NCI-H2081 (cell line): Measurements from ENCODE around the gene ACLY.
A peak's percentile ranks its signal among the peaks of the same experiment; 100 is the strongest.
"Not testable (repeated sequence)": the region's sequence is repeated elsewhere in the genome, so short reads cannot be mapped to it uniquely, and the experiment has no call there.

Experiments
- DNase-seq, 2 experiments: peaks; one replicate each; lab custom pipeline; 2025; lab: John Stamatoyannopoulos, UW

ACLY gene

GRCh38 chr17:41910701-41911391 is 7.9 kb downstream of the ACLY start:
- no peak for DNase-seq

- DNase-seq, result no peak
Observed at GRCh38 chr17:41909088-41909487, 9.7 kb downstream of the ACLY start.

DNA sequence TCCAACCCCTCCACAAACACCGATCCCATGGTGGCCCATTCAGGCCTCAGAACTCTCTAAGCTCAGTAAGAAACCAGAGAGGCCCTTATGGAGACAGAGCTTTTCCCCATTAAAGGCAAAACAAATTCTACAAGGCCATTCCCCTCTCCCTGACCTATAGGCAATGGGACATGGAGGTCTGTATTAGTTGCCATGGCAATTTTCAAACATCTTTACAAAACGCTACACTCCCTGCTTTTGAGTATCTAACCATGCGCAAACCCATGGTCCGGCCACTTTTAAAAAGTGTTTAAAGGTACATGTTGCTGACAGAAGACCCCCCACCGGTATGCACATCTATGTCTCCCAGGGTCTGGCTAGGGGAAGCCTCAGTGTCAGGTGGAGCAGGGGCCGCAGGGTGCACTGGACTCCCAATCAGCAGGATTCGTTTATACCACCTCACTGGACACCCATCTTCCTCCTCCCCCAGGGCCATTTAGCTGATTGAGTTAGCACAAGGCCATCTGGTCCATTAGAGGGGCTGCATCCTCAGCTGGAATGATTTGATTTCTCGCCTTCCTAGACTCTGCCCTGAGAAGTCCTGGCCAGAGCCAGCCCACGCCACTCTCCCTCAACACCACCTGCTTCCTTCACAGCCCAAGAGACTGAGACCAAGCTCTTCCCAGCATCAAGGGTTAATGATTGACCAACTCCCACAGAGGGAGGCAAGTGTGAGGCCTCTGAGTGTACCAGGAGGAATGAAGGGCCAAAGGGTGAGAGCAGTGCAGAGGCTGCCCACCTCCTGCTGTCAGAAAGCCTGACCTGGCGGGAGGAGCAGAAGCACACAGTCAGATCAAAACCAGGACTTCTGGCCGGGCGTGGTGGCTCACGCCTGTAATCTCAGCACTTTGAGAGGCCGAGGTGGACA is 10.9 kb downstream of the ACLY start:
- no peak for DNase-seq

DNA sequence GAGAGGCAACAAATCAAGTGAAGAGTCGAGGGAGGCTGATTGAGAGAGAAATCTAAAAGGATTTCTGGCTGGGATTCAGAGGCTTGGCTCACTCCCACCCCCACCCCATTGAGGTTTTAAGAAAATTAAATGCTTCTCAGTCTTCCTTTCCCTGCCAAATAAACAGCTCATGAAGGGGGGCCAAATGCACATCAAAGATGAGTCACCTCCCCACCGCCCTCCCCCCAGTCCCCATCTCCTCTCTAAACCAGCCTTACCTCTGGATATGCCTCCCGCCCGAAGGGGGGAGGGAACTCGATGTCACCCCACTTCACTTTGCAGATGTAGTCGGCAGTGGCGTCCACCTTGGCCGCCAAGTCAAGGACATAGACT is 11.6 kb downstream of the ACLY start:
- DNase-seq, result no peak

- DNase-seq, result no peak
Observed at GRCh38 chr17:41906465-41907184, 12.1 kb downstream of the ACLY start.

GRCh38 chr17:41905172-41905571 is 13.6 kb downstream of the ACLY start:
- no peak for DNase-seq

DNA sequence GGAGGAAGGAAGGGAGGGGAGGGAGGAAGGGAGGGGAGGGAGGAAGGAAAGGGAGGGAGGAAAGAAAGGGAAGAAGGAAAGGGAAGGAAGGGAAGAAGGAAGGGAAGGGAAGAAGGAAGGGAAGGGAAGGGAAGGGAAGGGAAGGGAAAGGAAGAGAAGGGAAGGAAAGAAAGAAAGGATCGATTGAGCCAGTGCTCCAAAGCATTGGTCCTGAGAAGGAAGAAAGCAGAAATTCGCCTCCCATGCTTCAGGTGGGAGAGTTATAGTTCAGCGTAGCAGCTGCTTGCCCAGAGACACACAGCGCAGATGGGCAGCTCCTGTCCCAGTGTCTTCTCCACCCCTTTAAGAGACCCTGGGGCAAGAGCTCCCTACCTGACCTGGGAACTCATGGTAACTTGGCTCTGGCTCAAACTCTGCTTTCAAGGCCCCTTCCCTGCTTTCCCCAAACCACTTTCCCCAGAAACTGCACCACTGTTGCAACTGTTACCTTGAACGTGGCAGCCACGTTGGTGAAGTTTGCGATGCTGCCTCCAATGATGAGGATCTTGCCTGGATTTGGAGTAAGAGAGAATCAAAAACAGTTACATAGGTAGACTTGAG is 14.4 kb downstream of the ACLY start:
- DNase-seq, result no peak

- DNase-seq, result no peak
Observed at GRCh38 chr17:41901646-41902045, 17.1 kb downstream of the ACLY start.

- DNase-seq, result no peak
Observed at GRCh38 chr17:41896726-41897125, 22.0 kb downstream of the ACLY start.

GRCh38 chr17:41895617-41896016 is 23.1 kb downstream of the ACLY start:
- DNase-seq, result no peak

DNA sequence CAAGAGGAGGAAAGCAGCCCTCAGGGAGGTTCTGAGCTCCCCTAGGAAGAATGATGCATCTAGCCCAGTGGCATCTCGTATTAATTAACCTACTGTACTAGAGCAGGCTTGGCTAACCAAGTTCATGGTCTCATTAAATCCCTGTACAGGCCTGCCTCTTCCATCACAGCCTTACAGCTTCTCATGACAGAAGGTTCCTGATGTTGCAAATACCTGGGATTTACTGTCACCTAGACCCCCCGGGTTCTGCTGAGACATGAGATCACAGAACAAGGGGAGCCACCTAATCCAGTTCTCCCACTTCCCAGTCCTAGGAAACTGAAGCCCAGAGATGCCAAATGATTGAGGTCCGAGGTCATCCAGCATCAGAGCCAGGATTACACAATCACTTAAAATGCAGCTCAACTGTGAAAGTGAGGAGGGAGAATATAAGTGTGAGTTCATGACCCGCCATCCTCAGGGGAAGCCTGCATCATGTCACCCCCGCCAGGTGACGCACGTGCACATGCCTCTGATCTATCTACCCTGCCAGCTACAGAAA is 23.9 kb downstream of the ACLY start:
- DNase-seq, result no peak

- no peak for DNase-seq
Observed at GRCh38 chr17:41893384-41893783, 25.4 kb downstream of the ACLY start.

DNA sequence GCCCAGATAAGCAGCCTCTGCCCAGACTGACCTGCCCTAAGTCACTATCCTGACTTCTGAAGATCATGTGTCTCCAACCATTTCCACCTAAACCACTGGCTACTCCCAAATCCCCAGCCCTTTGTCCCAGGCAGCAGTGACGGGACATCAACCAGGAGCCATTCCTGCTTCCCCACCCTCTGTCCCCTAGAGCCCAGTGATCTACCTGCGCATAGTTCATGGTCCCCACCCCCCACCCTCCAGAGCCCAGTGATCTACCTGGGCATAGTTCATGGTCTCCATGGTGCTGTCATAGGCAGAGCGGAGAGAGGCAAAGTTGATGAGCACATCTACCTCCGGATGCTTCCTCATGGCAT is 26.8 kb downstream of the ACLY start:
- DNase-seq, result no peak

- no peak for DNase-seq
Observed at GRCh38 chr17:41891135-41892020, 27.4 kb downstream of the ACLY start.

DNA sequence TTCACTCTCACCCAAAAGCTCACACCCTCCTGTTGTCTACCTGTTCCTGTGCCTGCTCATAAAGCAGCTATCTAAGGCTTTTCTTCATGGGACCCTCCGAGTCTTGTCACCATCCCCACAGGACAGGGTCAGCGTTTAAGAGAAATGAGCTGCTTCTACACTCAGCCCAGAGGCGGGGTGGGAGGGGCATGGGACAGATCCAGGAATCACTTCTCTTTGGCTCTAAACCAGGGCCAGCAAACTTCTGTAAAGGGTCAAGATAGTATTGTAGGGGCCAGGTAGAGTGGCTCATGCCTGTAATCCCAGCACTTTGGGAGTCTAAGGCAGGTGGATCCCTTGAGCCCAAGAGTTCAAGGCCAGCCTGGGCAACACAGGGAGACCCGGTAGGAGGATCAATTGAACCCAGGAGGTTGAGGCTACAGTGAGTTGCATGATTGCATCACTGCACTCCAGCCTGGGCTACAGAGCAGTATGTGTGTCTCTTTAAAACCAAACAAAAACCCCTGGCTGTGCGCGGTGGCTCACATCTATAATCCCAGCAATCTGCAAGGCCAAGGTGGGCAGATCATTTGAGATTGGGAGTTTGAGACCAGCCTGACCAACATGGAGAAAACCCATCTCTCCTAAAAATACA is 30.3 kb downstream of the ACLY start:
- no peak for DNase-seq

- peak in 1 of 2 experiments; percentile 9 for DNase-seq
Observed at GRCh38 chr17:41885733-41886132, 33.0 kb downstream of the ACLY start.

DNA sequence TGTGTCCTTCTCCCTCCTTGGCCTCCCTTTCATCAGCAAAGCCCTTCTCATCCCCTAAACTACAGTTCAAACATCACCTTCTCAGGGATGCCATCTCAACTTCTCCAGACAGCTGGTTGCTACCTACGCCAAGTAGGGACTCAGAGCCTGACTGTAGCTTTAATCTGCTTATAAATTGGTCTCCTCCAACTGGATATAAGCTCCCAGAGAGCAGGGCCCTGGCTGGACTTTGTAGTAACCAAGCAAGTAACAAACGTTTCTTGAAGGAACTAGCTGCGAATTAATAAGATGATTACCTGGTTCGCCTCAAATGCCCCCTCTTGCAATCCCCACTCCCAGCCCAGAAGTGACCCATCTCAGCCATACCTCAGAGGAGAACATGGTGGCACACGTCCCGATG is 36.0 kb downstream of the ACLY start:
- DNase-seq, result no peak

GRCh38 chr17:41880130-41880529 is 38.6 kb downstream of the ACLY start:
- DNase-seq, result no peak

DNA sequence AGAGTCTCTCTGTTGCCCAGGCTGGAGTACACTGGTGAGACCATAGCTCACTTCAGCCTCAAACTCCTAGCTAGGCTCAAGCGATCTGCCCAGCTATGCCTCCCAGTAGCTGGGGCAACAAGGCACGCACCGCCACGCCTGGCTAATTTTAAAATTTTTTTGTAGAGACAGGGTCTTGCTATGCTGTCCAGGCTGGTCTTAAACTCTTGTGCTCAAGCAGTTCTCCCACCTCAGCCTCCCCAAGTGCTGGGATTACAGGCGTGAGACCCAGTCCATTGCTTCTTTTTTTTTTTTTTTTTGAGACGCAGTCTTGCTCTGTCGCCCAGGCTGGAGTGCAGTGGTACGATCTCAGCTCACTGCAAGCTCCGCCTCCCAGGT is 44.5 kb downstream of the ACLY start:
- not testable (repeated sequence) for DNase-seq

- no peak for DNase-seq
Observed at GRCh38 chr17:41873559-41874292, 45.0 kb downstream of the ACLY start.
